ENCODE measurements around the gene OIP5.
A peak's percentile ranks its signal among the peaks of the same experiment; 100 is the strongest.
"Not testable (repeated sequence)": the region's sequence is repeated elsewhere in the genome, so short reads cannot be mapped to it uniquely, and the experiment has no call there.

Gene OIP5

DNA sequence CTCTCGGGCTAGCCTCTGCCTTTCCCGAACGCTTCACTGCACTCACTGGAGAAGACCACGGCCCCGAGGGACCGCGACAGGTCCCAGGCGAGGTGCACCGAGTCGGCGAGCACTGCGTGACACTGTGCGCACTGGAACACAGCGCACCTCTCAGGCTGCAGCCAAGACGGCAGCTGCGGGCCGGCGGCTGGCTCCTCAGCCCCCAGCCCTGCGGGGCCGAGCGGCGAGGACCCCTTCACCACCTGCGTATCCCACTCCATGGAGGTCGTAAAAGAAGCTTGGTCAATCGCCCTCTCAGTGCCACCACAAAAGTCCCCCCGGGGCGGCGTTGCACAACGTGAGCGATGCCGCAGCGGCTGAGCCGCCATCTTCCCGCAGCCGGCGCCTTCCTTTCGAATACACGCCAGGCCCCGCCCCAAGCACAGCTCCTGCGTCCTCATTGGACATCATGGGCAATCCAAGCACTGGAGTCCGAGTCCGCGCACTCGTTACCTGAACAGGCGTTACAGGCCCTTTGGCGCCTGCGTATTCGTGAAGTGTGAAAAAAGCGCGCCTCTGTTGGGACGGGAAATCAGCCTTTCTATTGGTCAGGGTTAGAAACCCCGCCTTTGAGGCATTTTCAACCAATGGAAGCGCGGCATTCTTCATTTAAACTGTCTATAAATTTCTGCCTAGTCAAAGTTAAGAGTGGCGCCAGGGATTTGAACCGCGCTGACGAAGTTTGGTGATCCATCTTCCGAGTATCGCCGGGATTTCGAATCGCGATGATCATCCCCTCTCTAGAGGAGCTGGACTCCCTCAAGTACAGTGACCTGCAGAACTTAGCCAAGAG lies at the start of gene OIP5, which contains the start of gene NUSAP1:
TSS of gene OIP5 (minus strand) at position 398 of the 832 bp plus-strand sequence. CDS start at position 368, 30 bp downstream.
TSS of gene NUSAP1 (plus strand) at position 688 of the 832 bp plus-strand sequence. CDS start at position 765, 77 bp downstream.
- DNase-seq, result peak; percentile 97 to 98

- DNase-seq, result no peak
Measured at GRCh38 chr15:41377978-41378377, 45.6 kb upstream of the OIP5 start.

- DNase-seq, result no peak
Measured at GRCh38 chr15:41367418-41367817, 35.0 kb upstream of the OIP5 start.

- DNase-seq, result no peak
Measured at GRCh38 chr15:41354371-41354770, 22.0 kb upstream of the OIP5 start.

GRCh38 chr15:41350057-41350717 lies 17.8 kb upstream of the OIP5 start:
- DNase-seq, result no peak

DNA sequence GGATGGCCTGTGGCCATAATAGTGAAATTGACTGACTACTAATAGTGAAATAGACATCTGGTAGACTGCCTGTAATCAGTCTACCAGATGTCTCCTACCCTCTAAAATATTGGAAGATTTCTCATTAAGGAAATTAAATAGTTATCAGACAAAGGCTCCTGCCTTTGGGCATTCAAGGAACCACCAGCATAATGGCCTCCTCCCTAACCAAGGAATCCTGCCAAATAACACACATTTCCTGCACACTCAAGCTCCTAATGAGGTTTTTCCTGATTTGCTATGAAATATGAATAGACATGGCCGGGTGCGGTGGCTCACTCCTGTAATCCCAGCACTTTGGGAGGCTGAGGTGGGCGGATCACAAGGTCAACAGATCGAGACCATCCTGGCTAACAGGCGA lies 14.8 kb upstream of the OIP5 start:
- DNase-seq, result no peak

- DNase-seq, result no peak
Measured at GRCh38 chr15:41341519-41341918, 9.1 kb upstream of the OIP5 start.

DNA sequence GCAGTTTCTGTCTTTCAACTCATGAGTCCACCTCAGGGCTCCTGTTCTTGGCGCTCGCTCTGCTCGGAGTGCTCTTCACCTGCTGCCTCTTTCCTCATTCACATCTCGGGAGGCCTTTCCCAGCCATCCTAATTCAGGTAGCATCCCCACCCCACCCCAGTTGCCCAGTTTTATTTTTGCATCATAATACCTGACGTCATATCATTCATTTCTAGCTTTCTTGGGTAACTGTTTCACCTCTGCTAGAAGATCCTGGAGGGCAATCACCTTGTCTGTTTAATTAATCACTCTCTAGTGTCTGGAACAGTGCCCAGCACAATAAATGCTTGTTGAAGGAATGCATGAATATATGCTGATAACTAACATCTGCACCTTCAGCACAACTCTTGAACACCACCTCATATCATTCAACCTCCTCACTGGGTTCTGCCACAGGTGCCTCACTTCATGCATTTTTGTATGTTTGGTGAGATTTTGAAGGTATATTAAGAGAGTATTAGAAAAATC lies 7.9 kb upstream of the OIP5 start:
- DNase-seq, result no peak

DNA sequence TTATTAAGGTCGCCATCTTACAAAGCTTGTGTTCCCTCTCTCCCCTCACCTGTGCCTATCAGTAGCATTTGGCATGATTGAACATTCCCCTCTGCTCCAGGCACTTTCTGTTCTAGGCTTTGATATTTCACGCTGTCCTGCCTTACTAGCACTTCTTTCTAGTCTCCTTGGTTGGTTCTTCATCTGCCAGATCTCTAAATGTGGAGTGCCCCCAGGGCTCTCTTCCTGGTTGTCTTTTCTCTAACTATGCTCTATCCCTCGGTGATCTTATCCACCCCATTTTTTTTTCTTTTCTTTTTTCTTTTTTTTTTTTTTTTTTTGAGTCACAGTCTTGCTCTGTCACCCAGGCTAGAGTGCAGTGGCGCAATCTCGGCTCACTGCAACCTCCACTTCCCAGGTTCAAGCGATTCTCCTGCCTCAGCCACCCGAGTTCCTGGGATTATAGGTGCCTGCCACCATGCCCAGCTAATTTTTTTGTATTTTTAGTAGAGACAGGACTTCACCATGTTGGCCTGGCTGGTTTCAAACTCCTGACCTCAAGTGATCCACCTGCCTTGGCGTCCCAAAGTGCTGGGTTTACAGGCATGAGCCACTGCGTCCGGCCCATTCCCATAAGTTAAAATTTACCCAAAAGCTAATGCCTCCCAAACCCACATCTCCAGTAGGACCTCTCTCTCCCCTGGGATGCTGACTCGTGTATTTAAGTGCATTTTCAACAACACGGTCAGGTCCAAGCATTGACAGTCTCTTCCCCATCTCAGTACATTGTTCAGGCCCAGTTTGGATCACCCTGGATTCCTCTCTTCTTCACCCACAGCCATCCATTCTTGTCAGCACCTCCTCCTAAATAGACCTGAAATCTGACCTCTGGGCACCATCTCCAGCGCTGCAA lies 5.5 kb upstream of the OIP5 start:
- no peak for DNase-seq

GRCh38 chr15:41337047-41337446 lies 4.7 kb upstream of the OIP5 start:
- DNase-seq, result no peak

DNA sequence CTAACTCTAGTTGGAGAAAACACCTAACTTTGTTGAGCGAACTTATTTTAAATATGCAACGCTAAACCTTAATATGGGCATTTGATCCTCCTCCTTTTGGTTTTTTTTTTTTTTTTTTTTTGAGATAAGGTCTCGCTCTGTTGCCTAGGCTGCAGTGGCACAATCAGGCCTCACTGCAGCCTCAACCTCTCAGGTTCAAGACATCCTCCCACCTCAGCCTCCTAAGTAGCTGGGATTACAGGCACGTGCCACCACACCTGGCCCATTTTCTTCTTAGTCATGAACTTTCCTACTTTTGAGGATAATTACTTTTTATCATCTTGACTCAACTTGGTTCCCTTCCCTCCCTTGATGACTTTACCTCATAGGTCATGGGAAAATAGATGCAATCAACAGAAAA lies 4.2 kb upstream of the OIP5 start:
- DNase-seq, result no peak

GRCh38 chr15:41334293-41335120 lies 2.1 kb upstream of the OIP5 start:
- no peak for DNase-seq

GRCh38 chr15:41333026-41333562 lies 703 bp upstream of the OIP5 start:
- DNase-seq, result peak in 1 of 2 experiments; percentile 44

GRCh38 chr15:41331833-41332193 lies 578 bp downstream of the OIP5 start:
- DNase-seq, result no peak

- no peak for DNase-seq
Measured at GRCh38 chr15:41331281-41331680, 1.1 kb downstream of the OIP5 start.

DNA sequence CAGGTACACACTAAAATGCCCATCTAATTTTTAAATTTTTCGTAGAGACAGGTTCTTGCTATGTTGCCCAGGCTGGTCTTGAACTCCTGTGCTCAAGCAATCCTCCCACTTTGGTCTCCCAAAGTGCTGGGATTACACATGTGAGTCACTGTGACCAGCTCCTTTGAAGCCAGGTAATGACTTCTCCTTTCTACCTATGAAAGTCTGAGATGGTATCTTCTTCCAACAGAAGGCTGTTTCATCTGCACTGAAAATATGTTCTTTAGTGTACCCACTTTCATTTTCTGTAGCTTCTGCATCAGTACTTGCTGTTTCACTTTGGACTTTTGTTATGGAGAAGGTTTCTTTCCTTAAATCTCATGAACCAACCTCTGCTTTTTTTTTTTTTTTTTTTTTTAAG lies 8.8 kb downstream of the OIP5 start:
- DNase-seq, result no peak

GRCh38 chr15:41320805-41321330 lies 11.5 kb downstream of the OIP5 start:
- DNase-seq, result not testable (repeated sequence)

DNA sequence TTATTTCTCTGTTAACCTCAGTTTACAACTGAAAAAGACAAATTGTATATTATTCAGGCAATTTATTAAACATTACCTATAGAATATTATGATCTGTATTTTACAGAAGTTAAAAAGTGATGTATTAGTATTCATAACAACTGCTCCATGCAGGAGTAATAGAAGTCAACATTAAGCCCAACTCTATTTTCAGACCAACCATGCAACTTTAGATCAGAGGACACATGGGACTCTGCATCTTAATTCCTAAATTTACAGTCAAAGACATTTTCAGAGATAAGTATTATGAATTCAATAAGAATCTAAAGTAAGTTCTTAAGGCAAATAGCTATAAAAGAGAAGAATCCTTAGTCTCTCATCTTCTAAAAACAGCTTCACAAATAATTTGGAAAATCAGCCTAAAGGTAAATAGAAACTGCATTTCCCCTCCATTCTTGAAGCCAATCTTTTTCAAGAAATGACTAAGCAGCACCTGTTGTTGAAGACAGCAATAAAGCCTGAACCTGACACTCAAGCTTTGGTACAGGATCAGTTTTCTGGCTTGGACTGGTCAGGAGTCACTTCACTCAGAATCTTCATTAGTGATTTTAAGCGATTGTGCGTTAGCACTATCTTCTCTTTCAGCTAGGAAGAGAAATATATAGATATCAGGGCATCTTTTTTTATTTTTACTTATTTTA lies 23.0 kb downstream of the OIP5 start:
- DNase-seq, result no peak

DNA sequence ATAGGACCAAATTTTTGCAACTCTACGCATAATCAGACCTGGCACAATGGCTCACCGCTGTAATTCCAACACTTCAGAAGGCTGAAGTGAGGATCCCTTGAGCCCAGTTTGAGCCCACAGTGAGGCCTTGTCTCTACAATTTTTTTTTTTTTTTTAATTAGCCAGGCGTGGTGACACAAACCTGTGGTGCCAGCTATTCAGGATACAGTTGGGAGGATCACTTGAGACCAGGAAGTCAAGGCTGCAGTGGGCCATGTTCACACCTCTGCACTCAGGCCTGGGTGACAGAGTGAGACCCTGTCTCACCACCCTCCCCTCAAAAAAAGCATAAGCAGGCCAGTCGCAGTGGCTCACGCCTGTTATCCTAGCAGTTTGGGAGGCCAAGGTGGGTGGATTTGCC lies 24.7 kb downstream of the OIP5 start:
- DNase-seq, result no peak

DNA sequence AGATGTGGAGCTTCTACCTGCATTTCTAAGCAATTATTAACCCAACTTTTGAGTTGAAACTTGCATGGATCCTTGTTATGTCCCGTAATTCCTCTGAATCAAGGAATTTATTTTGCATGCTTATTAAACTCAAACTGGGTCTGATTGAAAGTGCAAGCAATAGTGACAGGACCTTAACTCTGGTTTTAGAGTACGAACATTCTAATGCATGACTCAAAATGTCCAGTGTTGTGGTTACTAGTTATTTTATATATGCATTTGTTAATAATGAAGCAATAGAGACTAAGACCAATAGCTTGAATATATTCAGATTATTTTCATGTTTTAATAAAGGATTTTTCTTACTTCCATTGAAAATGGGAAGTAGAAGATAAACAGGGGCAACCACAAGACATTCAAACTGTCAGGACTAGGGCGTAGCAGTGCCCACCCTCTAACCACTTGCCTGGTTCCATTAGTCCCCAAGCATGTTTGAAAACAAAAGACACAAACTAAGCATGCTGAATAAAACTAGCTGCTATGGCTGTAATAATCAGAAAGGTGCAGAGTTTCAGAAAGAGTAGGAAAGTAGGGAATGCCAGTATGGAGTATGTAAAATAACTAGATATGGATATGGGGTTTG lies 28.1 kb downstream of the OIP5 start:
- no peak for DNase-seq
